ENCODE measurements around the gene VSX1. TPM values are rescaled to one million over a fixed set of nuclear protein-coding genes. Genes with fewer than 3 reads are reported as not detected.

VSX1 gene
- total RNA-seq, 1 donor from 2014 or later: 0.54 TPM

DNA sequence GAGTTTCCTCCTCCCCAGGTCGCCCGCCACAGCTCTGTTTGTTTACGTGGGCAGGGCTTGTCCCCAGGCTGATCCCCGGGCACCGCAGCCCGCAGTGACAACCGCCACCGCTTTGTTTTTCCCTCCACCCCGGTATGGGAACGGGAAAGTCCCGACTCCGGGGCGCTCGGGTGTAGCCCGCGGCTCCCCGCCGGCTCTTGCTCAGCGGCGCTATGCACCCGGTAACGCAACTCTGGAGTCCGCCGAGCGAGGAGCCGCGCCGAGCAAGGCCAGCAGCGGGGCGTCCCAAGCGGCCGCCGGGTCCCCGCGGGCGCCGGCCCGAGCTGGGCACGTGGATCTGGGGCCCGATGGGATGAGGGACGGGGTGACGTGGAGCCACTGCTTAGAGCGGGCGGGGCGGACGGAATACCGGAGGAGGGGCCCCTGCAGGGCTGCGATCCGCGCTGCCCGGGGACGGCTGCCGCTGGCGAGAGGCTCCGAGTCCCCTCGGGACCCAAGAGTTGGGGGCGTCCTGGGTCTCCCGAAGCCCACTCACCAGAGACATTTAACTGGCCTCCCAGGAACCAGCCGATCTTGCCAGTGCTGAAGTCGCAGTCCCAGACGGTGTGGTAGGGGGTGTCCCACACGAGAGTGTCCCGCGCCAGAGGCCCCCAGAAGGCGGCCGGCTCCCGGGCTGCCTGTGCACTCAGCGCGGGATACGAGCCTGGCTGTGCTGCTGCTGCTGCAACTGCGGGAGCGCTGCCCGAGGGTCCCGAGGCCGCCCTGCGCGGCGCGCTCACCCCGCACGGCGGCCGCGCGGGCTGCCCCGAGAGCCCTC is 24.5 kb downstream of the VSX1 start:
- DNase-seq (ENCODE audit: low spot score): peak; percentile 91
- intact Hi-C loops (cut with DNase I): loop anchor here (2.0 to 10.0 kb wide), 5 partner anchors 15 to 1703 kb away; partner anchors contain the start of genes APMAP, ENTPD6, NXT1 and PYGB

DNA sequence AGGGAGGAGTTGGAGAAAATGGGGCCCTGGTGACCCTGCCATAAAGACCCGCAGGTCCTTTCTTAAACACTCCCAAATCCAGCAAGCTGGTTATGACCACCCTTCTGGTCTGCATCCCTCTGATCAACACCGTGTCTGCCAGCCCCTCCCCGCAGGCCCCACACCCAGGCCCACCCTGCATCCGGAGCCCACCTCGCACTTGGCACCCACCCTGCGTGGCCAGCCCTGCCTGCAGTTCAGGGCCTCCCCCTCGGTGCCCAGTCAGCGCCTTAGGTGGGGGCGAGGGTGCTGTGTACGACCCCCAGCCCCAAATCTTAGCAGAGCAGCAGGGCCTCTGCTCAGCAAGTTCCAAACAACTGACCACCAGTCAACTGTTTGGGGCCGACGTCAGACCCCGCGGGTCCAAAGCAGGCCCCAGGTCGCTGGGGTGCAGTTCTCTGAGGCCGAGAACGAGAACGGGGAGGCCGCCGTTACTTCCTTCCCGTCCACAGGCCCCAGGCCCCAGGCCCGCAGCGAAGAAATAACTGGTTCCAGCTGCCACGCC is 25.2 kb downstream of the VSX1 start:
- DNase-seq (ENCODE audit: low spot score): peak; percentile 70
- intact Hi-C loops (cut with DNase I): loop anchor here (2.0 to 10.0 kb wide), 4 partner anchors 14 to 1702 kb away; partner anchors contain the start of genes ENTPD6, NXT1 and PYGB

DNA sequence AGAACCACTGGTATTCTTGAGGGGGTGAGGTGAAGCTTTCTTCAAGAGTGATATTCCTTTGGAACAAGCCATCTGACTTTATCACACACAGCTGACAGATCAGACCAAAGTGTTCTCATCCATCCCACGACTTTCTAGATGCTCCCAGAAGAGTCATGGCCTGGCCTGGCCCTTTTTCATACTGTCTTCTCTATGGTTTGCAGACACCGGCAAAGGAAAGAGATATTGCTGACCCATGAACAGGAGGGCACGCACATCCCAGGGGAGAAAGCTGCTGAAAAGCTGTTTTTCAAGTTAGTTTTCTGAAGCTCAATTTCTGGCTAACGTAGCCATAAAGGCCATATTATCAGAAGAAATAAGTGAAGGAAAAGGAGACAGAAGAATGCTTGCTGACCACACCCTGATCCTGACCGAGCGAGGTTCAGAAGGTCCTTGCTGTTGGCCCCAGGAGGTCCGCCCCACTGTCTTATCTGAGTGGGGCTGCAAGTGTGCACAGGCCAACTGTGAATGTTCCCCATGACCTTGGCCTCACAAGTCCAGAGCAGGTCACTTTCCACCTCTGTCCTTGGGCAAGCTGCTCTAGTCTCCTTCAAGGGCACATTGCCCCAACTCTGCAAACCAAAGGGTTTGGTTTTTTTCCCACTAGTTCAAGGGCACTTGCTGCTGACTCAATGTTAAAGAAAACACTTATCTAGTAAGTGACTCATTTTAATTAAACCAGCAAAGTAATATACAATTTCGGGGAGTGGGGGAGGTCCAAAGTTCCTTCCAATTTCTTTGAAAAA is 26.0 kb downstream of the VSX1 start:
- intact Hi-C loops (cut with DNase I): loop anchor here (2.0 to 10.0 kb wide), 4 partner anchors 13 to 1701 kb away; partner anchors contain the start of genes ENTPD6, NXT1 and PYGB
- peak; percentile 58 for DNase-seq (ENCODE audit: low spot score)

DNA sequence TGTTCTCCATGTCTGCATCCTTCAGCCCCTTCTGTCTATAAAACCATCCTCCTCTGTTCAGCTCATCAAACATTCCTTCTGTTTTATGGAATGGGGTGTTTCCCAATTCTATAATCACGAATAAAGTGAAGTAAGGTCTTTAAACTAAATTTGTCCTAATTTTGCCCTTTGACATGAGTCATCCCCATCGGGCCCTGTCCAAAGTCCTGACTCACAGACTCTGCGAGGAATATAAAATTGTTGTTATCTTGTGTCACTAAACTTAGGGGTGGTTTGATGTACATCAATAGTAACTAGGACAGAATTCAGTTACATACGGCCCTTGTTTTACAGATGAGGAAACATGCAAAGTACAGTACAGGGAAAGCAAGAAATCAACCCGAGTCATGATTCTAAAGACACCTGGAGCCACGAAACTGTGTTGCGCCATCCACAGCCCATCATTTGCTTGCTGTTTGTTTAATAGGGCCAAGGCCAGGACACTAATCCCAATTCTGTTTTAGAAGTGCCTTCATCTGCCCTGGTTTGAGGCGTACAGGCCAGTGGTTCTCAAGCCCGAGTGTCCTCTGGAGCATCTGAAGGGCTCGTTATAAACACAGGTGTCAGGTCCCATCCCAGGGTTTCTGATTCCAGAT is 26.8 kb downstream of the VSX1 start:
- intact Hi-C loops (cut with DNase I): loop anchor here (5.0 to 10.0 kb wide), 4 partner anchors 140 to 1700 kb away; partner anchors contain the start of genes ENTPD6, NXT1 and PYGB

DNA sequence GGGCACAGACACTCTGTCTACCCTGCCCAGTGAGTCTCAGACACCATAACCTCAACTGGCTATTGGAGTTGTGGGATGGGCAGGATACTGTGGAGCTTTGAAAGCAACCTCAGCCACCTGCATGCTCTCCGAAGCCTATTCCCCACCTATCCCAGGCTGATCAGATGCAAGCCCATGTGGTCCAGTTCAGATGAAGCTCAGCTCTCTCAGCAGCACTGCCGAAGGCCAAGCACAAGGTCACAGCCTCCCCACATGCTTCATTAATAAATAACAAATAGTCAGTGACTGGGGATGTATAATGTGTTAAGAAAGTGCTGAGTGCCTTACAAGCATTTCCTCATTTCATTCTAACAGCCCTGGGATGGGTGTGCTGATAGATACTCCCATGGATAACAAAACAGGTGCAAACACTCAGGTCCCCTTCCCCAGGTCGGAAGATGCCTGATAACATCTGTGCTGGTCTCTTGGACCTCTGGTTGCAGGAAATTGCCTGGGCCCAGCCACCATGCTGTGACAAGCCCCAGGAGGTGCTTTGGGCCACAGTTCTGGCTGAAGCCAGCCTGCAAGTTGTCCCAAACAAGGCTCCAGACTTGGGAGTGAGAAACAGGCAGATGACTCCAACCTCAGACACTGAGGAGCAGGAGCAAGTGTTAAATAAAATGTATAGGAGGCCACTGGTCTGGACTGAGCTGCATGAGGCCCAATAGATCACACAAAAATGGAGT is 27.7 kb downstream of the VSX1 start:
- intact Hi-C loops (cut with DNase I): loop anchor here (5.0 to 10.0 kb wide), 3 partner anchors 141 to 1699 kb away; partner anchors contain the start of genes ENTPD6 and NXT1
- peak; percentile 70 for DNase-seq (ENCODE audit: low spot score)

More for the DNA sequence above, 26.8 kb downstream of the VSX1 start:
- DNase-seq (ENCODE audit: low spot score): peak; percentile 61

DNA sequence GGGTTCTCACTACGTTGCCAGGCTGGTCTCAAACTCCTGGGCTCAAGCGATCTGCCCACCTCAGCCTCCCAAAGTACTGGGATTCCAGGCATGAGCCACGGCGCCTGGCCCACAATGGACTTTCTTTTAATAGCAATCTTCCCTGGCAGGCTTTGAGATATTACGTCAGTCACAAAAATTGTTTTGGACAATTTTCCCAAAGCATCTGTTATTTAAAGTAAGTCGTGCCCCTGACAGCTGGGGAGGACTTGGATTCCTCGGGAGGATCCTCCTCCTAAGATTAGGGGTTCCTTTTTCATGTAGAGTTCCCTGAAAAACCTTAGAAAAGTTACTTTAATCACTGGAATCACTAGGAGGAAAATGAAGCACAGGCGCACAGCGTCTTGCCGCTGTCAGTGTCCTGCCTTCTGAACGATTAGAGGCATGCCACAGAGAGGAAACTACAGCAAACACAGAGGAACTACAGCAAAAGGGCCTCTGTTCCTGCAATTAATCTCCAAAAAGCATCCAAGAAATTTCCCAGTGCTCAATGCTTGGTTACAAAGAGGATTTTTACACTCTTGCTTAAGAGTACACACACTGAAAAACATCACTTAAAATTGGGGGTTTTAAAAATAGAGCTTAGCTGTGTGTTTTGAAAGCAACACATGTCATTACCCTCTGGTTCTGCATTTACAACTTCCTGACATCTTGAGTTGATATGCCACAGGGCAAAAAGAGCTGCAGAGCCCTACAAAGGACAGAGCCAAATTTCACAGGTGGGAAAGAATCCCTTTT is 28.5 kb downstream of the VSX1 start:
- intact Hi-C loops (cut with DNase I): loop anchor here (5.0 to 10.0 kb wide), 3 partner anchors 141 to 1699 kb away; partner anchors contain the start of genes ENTPD6 and NXT1
- peak; percentile 80 for DNase-seq (ENCODE audit: low spot score)

DNA sequence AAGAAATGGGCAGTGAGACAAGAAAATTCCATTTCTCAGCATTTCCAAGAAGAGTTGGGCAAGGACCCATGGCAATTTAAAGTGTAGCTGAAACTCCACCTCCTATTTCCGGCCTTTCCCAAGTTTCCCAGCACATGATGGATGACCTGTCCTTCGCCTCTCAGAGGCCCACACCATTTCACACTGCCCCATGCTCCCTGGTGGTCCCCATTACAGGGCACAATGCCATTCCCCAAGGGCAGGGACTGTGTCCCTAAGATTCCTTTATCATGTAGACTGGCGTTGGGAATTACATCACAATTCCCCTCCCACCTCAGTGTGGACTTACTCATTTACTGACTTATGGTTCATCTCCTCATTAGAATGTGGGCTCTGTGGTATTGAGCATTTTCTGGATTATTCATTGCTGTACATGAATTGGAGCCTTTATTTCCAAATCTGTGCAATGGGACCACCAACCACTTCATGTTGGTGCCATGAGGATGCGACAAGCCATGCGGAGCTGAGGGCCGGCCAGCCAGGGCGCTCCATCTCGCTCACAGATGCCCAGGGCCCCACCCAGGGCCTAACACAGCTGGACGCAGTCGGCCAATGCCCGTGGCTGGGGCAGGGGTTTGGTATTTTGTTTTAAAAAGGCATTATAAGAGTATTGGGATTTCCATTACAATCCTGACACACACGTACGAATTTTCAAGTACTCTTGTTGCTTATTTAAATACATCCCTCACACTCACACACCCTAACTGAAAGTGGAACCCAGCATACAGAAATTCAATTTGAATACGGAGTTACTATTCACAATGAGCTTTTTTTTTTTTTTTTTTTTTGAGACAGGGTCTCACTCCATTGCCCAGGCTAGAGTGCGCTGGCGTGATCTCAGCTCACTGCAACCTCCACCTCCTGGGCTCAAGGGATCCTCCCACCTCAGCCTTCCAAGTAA is 29.4 kb downstream of the VSX1 start:
- intact Hi-C loops (cut with DNase I): loop anchor here (5.0 to 10.0 kb wide), 3 partner anchors 142 to 1698 kb away; partner anchors contain the start of genes ENTPD6 and NXT1
- peak; percentile 75 for DNase-seq (ENCODE audit: low spot score)

DNA sequence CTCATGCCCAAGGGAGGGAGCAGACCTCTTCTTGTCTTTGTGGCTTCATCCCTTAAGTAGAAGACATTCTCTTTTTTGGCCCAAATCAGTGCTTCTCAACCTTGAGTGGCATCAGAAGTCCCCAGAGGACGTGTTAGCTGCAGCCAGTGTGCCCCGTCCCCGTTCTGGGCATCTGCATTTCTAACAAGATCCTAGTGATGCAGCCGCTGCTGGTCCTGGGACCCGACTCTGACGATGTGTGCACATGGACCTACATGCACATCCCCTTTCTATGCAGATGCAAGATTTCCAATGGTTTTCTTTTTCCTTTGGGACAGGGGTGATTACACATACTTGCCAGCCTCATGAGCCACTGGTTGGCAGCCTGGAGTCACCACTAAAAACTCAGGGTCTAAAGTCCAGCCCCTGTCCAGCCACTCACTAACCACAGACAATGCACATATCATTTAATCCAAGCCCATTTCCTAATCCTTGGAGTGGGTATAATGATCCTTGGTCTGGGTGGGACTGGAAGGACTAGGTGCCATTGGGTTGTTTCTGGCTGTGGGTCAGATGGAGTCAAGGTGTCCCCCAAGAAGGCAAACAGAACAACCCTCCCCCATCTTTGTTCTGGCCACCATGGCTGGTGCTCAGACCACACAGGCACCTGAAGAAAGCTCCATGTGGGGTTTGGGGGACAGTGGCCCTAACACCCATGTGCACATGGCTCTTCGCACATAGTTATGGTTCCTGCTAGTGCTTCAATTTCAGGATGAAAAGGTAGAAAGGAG is 30.4 kb downstream of the VSX1 start:
- intact Hi-C loops (cut with DNase I): loop anchor here (5.0 to 10.0 kb wide), 3 partner anchors 143 to 1697 kb away; partner anchors contain the start of genes ENTPD6 and NXT1
- DNase-seq (ENCODE audit: low spot score): peak; percentile 47

DNA sequence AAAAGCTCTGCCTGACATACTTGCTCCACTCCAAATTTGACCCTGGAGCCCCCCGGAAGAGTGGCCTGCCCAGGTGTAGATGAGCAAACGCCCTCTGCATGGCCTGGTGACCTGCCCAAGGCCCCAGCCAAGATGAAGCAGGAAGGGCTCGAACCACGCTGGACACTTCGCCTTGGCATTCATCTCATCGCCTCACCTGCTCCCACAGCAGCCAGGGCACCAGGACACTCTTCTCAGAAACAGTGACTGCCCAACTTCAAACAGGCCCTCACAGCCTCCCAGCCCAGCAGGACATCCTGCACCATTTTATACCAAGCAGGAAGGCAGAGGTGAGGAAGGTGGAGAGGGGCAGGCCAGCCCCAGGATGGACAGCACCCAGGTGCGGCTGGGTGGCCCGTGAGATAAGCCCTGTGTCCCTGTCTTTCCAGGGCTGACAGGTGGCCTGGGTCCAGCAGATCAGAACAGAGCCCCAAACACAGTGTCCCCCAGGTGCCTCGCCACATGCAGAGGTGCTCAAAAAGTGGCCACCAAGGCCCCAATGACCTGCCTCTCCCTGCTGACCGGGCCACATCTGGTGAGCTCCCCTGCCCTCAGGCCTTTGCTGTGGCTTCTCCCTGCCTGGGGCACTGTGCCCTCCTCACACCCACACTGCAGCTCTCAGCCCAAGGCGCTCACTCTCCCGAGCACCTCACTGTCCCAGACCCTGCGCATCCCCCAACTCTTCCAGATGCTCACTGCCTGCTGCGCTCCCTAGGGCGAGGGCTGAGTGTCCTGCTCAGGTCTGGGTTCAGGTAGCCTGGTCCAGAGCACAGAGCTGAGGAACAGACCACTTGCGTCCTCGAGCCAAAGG is 31.2 kb downstream of the VSX1 start:
- intact Hi-C loops (cut with DNase I): loop anchor here (5.0 to 10.0 kb wide), 3 partner anchors 144 to 1696 kb away; partner anchors contain the start of genes ENTPD6 and NXT1
- DNase-seq (ENCODE audit: low spot score): peak; percentile 63

DNA sequence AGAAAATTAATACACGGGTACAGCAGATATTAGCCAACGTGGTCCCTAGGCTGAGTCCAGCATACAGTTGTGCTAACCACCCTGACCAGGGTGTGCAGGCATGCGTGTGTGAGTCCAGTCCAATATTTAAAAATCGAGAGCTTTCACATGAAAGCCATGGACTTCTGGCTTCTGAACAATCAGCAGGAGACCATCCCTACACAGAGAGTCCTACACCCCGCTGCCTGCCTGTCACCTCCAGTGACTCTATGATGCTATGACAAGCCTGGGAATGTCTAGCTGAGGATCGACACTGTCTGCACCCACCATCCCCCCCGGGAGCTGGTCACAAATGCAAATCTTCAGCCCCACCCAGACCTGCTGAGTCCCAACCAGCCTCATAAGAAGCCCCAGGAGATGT is 31.9 kb downstream of the VSX1 start:
- intact Hi-C loops (cut with DNase I): loop anchor here (5.0 to 10.0 kb wide), 3 partner anchors 145 to 1695 kb away; partner anchors contain the start of genes ENTPD6 and NXT1
- DNase-seq (ENCODE audit: low spot score): peak; percentile 73

DNA sequence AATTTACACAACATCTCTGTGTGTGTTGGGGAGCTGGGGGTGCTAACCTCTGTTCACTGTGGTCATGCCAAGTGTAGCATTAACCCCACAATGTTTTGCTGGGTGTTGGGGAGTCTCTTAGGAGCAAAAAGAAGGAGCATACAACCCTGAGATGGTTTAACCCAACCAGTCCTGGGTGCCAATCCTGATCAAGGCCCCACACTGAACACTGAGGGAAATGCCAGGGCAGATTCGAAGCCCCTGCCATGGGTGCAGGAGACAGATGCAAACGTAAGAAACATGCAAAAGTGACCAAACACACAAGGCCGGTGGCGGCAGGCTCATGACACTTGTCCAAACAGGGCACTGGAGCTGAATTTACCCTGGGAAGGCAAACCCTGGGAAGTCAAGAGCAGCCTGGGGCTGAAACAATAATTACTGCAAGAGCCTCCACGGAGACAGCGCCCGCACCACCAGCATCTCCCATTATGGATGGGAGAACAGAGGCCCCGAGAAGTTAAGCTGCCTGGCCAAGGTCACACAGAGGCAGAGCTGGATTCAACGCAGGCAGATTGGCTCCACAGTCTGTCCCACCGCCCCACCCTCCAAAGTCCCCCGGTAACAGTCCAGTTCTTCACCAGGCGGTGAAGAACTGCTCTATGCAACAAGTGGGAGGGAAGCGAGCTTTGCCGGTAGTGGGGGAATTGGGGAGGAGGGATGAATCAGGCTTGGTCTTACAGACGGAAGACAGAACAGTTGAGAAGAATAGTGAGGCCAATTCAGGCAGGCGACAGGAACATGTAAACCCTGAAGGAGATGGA is 32.5 kb downstream of the VSX1 start:
- intact Hi-C loops (cut with DNase I): loop anchor here (5.0 to 10.0 kb wide), 3 partner anchors 145 to 1695 kb away; partner anchors contain the start of genes ENTPD6 and NXT1
- peak; percentile 72 for DNase-seq (ENCODE audit: low spot score)

DNA sequence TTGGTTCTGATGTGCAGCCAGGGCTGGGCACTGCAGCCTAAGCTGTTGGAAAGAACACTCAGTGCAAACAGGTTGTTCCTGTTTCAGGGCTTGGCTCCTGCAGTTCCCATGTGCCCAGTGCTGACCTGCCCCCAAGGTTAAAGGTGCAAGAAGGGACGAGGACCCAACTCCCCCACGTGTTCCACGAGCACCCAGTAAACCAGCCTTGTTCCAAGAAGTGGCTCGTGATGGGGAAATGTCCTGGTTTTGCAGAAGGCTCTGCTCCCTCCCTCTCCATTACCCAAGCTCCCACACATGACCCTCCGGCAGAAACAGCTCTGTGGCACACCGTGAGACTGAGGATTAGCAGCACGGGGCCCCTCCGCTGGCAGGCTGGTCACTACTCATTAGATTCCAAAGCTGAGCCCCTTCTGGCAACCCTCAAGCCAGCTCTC is 33.4 kb downstream of the VSX1 start:
- intact Hi-C loops (cut with DNase I): no loop called here
- DNase-seq (ENCODE audit: low spot score): peak; percentile 74

DNA sequence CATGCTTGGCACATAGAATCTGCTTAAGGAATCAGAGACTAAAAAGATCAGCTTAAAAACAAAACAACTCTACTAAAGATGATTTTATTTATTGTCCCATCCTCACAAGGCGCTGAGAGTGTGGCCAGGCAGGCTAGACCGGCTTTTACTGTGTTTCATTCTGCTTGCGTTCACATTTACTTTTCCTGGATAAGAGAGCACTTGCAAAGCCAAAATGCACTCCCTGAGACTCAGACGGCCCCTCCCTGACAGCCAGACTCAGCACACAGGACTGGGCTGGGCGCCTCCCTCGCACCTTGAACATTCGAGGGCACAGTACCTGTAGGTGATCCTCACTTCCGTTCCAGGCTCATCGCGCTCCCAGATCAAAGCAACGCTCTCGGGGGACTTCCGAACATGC is 34.2 kb downstream of the VSX1 start:
- intact Hi-C loops (cut with DNase I): no loop called here

More for the DNA sequence above, 34.2 kb downstream of the VSX1 start:
- DNase-seq (ENCODE audit: low spot score): peak; percentile 50
